HT-29 (cell line): Measurements from ENCODE around the gene RNU5D-1. TPM values are rescaled to one million over a fixed set of nuclear protein-coding genes. Genes with fewer than 3 reads are reported as not detected.

Source experiments
- DNase-seq: peaks from one replicate; pipeline ENCODE4 v3.0.0-alpha.2; 2015; ENCODE audit warnings: low spot score
- total RNA-seq: library from RNA; depleted of rRNA; stranded (reverse); fragments of >200 nt; shearing (Covaris generic); gene quantifications from 2 replicates; pipeline ENCODE4 v1.2.3, GENCODE V29; 2014

The RNU5D-1 gene
- total RNA-seq, 1 experiment from 2014 or later: not detected

GRCh38 chr1:44733365-44733764, 2.4 kb upstream of the RNU5D-1 start:
- DNase-seq: no peak

- no peak for DNase-seq
Observed at GRCh38 chr1:44724955-44725698, 5.8 kb downstream of the RNU5D-1 start.

- no peak for DNase-seq
Observed at GRCh38 chr1:44724296-44724954, 6.5 kb downstream of the RNU5D-1 start.

GRCh38 chr1:44723496-44724295, 7.3 kb downstream of the RNU5D-1 start:
- no peak for DNase-seq

- DNase-seq: no peak
Observed at GRCh38 chr1:44723064-44723463, 7.9 kb downstream of the RNU5D-1 start.

GRCh38 chr1:44721485-44722361, 9.2 kb downstream of the RNU5D-1 start:
- peak; percentile 95 for DNase-seq

- DNase-seq: no peak
Observed at GRCh38 chr1:44720281-44720680, 10.7 kb downstream of the RNU5D-1 start.

GRCh38 chr1:44719318-44719717, 11.7 kb downstream of the RNU5D-1 start:
- DNase-seq: no peak

- DNase-seq: no peak
Observed at GRCh38 chr1:44718091-44718490, 12.9 kb downstream of the RNU5D-1 start.

GRCh38 chr1:44717653-44718052, 13.3 kb downstream of the RNU5D-1 start:
- DNase-seq: no peak

- DNase-seq: no peak
Observed at GRCh38 chr1:44717156-44717555, 13.8 kb downstream of the RNU5D-1 start.

- peak; percentile 85 for DNase-seq
Observed at GRCh38 chr1:44714944-44715571, 15.9 kb downstream of the RNU5D-1 start.

- DNase-seq: no peak
Observed at GRCh38 chr1:44714532-44714931, 16.4 kb downstream of the RNU5D-1 start.

- DNase-seq: peak; percentile 45
Observed at GRCh38 chr1:44713321-44713781, 17.6 kb downstream of the RNU5D-1 start.

GRCh38 chr1:44707959-44708831, 22.8 kb downstream of the RNU5D-1 start:
- DNase-seq: peak; percentile 74

GRCh38 chr1:44707112-44707881, 23.7 kb downstream of the RNU5D-1 start:
- no peak for DNase-seq

GRCh38 chr1:44705938-44706337, 25.0 kb downstream of the RNU5D-1 start:
- DNase-seq: no peak

- DNase-seq: no peak
Observed at GRCh38 chr1:44705470-44705869, 25.5 kb downstream of the RNU5D-1 start.

- DNase-seq: no peak
Observed at GRCh38 chr1:44701141-44701573, 29.8 kb downstream of the RNU5D-1 start.
